Embryonic facial prominence (tissue), 1 donor: ENCODE results near the gene ZSCAN21.
"Not testable (repeated sequence)": the region's sequence is repeated elsewhere in the genome, so short reads cannot be mapped to it uniquely, and the experiment has no call there.

Experiments
- DNase-seq: peaks from one replicate; pipeline ENCODE4 v3.0.0-alpha.2; 2016; ENCODE audit errors: extremely low spot score

ZSCAN21 gene

GRCh38 chr7:100049441-100050291 lies at the start of gene ZSCAN21:
TSS of gene ZSCAN21 (plus strand) at chr7:100049774. CDS start at chr7:100057007, 7,233 bp downstream.
- DNase-seq: peak; percentile 65

GRCh38 chr7:100000239-100000638 lies 49.3 kb upstream of the ZSCAN21 start:
- DNase-seq: no peak

- no peak for DNase-seq
These were observed 45.6 kb upstream of the ZSCAN21 start for GRCh38 chr7:100003711-100004661.

GRCh38 chr7:100007887-100008286 lies 41.7 kb upstream of the ZSCAN21 start:
- no peak for DNase-seq

- DNase-seq: no peak
These were observed 41.0 kb upstream of the ZSCAN21 start for GRCh38 chr7:100008525-100008924.

GRCh38 chr7:100009952-100010351 lies 39.6 kb upstream of the ZSCAN21 start:
- not testable (repeated sequence) for DNase-seq

- no peak for DNase-seq
These were observed 38.7 kb upstream of the ZSCAN21 start for GRCh38 chr7:100010901-100011300.

GRCh38 chr7:100011516-100011915 lies 38.1 kb upstream of the ZSCAN21 start:
- DNase-seq: no peak

GRCh38 chr7:100012385-100013327 lies 36.9 kb upstream of the ZSCAN21 start:
- not testable (repeated sequence) for DNase-seq

- no peak for DNase-seq
These were observed 36.3 kb upstream of the ZSCAN21 start for GRCh38 chr7:100013328-100013676.

GRCh38 chr7:100015232-100016214 lies 34.1 kb upstream of the ZSCAN21 start, which contains the start of gene ZKSCAN1:
TSS of gene ZKSCAN1 (plus strand) at chr7:100015596. CDS start at chr7:100023507, 7,911 bp downstream.
- DNase-seq: peak; percentile 83

GRCh38 chr7:100016215-100016901 lies 33.2 kb upstream of the ZSCAN21 start:
- DNase-seq: no peak

- DNase-seq: no peak
These were observed 32.3 kb upstream of the ZSCAN21 start for GRCh38 chr7:100017300-100017699.

- no peak for DNase-seq
These were observed 31.7 kb upstream of the ZSCAN21 start for GRCh38 chr7:100017875-100018274.

- no peak for DNase-seq
These were observed 29.7 kb upstream of the ZSCAN21 start for GRCh38 chr7:100019908-100020307.

GRCh38 chr7:100021297-100021696 lies 28.3 kb upstream of the ZSCAN21 start:
- DNase-seq: no peak

GRCh38 chr7:100022621-100023020 lies 27.0 kb upstream of the ZSCAN21 start:
- no peak for DNase-seq

- DNase-seq: no peak
These were observed 26.0 kb upstream of the ZSCAN21 start for GRCh38 chr7:100023526-100023925.

- no peak for DNase-seq
These were observed 25.5 kb upstream of the ZSCAN21 start for GRCh38 chr7:100024020-100024619.
